ENCODE results near the gene NTSR1.

NTSR1 gene

GRCh38 chr20:62741191-62741691, 32.6 kb downstream of the NTSR1 start:
- no peak for DNase-seq

GRCh38 chr20:62741701-62742491, 33.3 kb downstream of the NTSR1 start:
- DNase-seq: no peak

GRCh38 chr20:62742550-62742949, 33.9 kb downstream of the NTSR1 start:
- no peak for DNase-seq

- no peak for DNase-seq
These were observed 34.5 kb downstream of the NTSR1 start for GRCh38 chr20:62742979-62743776.

- no peak for DNase-seq
These were observed 35.2 kb downstream of the NTSR1 start for GRCh38 chr20:62743777-62744317.

GRCh38 chr20:62744741-62745191, 36.1 kb downstream of the NTSR1 start:
- DNase-seq: no peak

- DNase-seq: no peak
These were observed 36.8 kb downstream of the NTSR1 start for GRCh38 chr20:62745279-62745951.

- DNase-seq: no peak
These were observed 37.3 kb downstream of the NTSR1 start for GRCh38 chr20:62745952-62746288.

- no peak for DNase-seq
These were observed 39.7 kb downstream of the NTSR1 start for GRCh38 chr20:62748311-62748710.

GRCh38 chr20:62749851-62750445, 41.3 kb downstream of the NTSR1 start:
- DNase-seq: no peak

GRCh38 chr20:62751551-62752150, 43.0 kb downstream of the NTSR1 start:
- no peak for DNase-seq

GRCh38 chr20:62752181-62752670, 43.6 kb downstream of the NTSR1 start:
- DNase-seq: no peak

GRCh38 chr20:62752671-62753501, 44.2 kb downstream of the NTSR1 start:
- DNase-seq: no peak

GRCh38 chr20:62753626-62754025, 45.0 kb downstream of the NTSR1 start:
- DNase-seq: no peak

GRCh38 chr20:62754122-62754990, 45.7 kb downstream of the NTSR1 start:
- DNase-seq: no peak

GRCh38 chr20:62754991-62755356, 46.3 kb downstream of the NTSR1 start:
- no peak for DNase-seq

- DNase-seq: no peak
These were observed 47.4 kb downstream of the NTSR1 start for GRCh38 chr20:62755817-62756724.

- no peak for DNase-seq
These were observed 49.7 kb downstream of the NTSR1 start for GRCh38 chr20:62758226-62758912.
